Measurements from ENCODE around the gene ZNF296.
A peak's percentile ranks its signal among the peaks of the same experiment; 100 is the strongest.

ZNF296 gene

DNA sequence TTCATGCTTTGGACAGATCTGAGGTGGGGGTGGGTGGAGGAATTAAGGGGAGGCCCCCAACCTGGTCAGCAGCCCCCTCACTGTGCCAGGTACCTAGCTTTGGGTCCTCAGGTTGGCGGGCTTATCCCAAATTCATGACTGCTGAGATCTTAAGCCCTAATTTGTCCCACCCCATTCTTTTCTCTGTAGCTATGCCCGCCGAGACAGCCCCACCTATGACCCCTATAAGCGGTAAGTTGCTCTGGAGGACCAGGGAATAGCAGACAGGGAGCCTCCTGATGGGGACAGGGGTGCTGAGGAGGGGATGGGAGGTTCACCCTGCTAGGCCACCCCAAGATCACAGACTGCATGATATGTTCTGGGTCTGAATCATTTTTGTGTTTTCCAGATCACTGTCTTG is 14.3 kb downstream of the ZNF296 start:
- no peak for DNase-seq (ENCODE audit: low read depth in 2 of 3, low spot score in 1 of 3)

DNA sequence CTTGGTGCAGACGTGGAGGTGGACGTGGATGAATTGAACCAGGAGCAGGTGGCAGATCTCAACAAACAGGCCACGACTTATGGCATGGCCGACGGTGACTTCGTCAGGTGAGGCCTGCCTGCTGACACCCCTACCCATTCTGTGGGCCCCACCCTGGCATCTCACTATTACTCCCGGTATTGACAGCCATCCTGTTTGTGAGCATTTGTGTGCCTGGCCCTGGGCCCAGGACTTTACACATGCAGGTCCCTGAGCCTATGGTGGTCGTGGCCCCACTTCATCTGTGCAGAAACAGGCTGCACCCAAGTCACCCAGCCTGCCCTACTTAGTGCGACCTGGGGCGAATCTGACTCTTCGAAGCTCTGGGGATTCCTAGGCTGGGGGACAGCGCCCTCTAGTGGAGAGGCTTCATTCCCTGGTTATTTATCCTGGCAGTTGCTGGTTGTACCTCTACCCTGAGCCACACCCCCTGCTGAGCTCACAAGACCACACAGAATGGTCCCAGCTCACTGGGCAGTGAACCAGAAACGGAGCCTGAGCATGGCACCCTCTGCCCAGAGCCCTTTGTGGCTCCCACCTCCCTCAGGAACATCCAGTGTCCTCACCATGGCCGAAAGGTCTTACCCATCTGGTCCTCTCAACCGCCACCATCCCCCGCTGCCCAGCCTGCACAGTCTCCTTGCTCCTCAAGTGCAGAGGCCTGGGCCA is 16.9 kb downstream of the ZNF296 start:
- DNase-seq (ENCODE audit: low read depth in 2 of 3, low spot score in 1 of 3), result peak; percentile 65 to 91 (median 79)

GRCh38 chr19:45058622-45059159 is 17.6 kb downstream of the ZNF296 start:
- DNase-seq (ENCODE audit: low read depth in 2 of 3, low spot score in 1 of 3), result no peak

- no peak for DNase-seq (ENCODE audit: low read depth in 2 of 3, low spot score in 1 of 3)
Observed at GRCh38 chr19:45057444-45057843, 18.8 kb downstream of the ZNF296 start.

GRCh38 chr19:45056831-45057230 is 19.4 kb downstream of the ZNF296 start:
- DNase-seq (ENCODE audit: low read depth in 2 of 3, low spot score in 1 of 3), result no peak

DNA sequence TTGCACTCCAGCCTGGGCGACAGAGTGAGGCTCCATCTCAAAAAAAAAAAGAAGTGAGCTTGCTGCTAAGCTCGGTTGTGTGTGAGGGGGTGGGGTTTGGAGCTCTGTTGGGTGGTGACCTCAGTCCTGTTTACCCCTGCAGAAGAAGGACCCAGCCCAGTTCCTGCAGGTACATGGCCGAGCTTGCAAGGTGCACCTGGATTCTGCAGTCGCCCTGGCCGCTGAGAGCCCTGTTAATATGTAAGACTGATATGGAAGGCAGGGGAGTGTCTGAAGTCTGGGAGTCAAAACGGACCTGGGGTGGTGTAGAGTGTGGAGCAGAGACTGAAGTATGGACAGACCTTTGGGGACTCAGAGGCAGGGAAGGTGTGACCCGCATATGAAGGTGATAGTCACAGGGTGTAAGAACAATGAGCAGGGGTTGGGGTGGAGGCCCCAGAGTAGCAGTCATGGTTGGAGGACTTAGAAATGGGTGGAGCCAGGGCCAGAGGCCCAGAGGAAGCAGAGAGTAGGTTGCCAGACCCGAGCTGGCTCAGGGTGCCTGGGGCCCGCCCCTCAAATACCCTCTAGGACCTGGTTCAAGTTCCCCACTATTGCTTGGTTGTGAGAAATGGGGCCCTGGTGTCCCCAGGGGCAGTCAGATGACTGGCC is 24.2 kb downstream of the ZNF296 start:
- no peak for DNase-seq (ENCODE audit: low read depth in 2 of 3, low spot score in 1 of 3)

DNA sequence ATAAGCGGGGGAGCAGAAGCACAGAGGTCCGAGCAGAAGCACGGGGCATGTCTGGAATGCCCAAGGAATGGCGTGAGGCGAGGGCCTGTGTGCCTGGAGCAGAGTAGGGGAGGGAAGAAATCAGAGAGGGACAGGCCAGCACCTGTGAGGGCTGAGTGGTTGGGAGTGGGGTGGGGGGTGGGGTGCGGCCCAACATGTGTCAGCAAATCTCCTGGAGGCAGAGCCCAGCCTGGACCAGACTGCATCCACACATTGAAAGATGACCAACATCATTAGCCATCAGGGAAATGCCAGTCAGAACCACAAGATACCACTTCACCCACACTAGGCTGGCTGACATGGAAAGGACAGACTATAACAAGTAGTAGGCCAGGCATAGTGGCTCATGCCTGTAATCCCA is 26.2 kb downstream of the ZNF296 start:
- no peak for DNase-seq (ENCODE audit: low read depth in 2 of 3, low spot score in 1 of 3)

DNA sequence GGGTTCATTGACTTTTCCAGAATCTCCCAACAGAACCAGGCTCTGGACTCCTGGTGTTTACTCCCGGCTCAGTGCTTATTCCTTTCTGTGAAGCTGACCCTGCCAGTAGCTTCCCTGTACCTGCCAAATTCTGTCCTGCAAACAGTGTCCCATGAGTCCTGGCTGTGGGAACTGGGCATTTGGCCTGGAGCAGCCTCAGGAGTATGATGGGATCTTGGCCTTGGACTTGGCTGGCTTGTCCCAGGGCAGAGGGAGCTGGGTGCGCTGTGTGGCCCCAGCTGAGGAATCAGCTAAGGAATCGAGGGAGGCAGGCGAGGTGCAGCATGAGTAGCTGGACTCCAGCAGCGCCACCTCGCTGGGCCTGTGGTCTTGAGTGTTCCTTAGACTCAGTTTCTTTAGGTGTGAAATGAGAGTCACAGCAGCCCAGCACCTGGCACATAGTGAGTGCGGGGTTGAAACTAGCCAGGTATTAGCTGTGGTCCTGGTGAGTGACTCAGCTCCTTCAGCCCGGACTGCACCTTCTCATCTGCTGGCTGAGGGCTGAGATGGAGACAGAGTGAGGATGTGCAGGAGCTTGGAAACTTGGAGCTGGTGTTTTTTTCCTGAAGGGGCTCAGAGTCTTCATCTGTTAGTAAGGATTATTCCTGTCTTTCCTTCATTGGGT is 27.1 kb downstream of the ZNF296 start:
- DNase-seq (ENCODE audit: low read depth in 2 of 3, low spot score in 1 of 3), result no peak

DNA sequence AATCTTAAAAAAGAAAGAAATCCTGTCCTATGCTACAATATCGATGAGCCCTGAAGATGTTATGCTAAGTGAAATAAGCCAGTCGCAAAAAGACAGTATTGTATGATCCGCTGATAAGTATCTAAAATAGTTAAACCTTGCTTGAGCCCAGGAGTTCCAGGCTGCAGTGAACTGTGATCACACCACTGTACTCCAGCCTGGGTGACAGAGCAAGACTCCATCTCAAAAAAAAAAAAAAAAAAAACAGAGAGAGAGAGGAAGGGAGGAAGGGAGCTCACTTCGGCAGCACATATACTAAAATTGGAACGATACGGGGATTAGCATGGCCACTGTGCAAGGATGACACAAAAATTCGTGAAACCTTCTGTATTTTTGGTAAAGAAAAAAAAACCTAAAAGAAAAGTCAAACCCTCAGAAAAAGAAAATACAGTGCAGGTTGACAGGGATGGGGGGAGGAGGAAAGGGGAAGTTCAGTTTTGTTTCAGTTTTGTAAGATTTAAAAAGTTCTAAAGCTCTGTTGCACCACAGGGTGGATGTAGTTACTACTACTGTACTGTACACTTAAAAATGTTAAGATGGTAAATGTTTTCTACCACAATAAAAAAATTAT is 29.0 kb downstream of the ZNF296 start:
- DNase-seq (ENCODE audit: low read depth in 2 of 3, low spot score in 1 of 3), result no peak

GRCh38 chr19:45046355-45046754 is 29.9 kb downstream of the ZNF296 start:
- DNase-seq (ENCODE audit: low read depth in 2 of 3, low spot score in 1 of 3), result no peak

DNA sequence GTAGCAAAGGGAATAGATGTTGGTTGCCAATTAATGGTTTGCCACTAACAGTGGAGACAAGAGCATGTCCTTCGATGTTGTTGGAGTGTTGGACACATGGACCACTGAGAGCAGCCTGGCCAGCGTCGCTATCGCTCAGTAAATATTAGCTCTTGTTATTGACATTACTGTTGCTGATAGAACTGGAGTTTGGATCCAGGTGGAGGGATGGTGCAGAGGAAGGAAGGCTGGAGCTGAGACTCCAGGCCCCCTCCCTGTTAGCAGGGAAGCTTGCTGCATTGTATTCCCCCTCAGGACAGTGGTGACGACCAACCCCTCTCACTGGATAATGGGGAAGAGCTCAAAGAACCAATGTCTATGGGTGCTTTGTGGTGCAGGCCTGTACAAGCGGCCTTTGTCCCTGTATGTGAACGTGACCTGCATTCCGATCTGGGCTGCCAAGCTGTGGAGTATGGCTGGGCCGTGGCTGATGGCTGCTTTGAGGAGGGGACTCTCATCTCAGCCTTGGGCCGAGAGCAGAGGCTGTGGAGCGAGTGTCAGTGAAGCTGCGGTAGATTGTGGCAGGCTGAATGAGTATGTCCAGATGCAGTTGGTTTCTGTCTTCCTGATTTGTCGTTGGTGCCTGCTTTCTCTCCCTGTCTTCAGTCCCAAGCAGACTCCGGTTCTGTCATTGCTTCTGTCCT is 30.5 kb downstream of the ZNF296 start:
- no peak for DNase-seq (ENCODE audit: low read depth in 2 of 3, low spot score in 1 of 3)

GRCh38 chr19:45041125-45041524 is 35.2 kb downstream of the ZNF296 start:
- DNase-seq (ENCODE audit: low read depth in 2 of 3, low spot score in 1 of 3), result no peak

GRCh38 chr19:45040059-45040771 is 36.1 kb downstream of the ZNF296 start:
- DNase-seq (ENCODE audit: low read depth in 2 of 3, low spot score in 1 of 3), result no peak

DNA sequence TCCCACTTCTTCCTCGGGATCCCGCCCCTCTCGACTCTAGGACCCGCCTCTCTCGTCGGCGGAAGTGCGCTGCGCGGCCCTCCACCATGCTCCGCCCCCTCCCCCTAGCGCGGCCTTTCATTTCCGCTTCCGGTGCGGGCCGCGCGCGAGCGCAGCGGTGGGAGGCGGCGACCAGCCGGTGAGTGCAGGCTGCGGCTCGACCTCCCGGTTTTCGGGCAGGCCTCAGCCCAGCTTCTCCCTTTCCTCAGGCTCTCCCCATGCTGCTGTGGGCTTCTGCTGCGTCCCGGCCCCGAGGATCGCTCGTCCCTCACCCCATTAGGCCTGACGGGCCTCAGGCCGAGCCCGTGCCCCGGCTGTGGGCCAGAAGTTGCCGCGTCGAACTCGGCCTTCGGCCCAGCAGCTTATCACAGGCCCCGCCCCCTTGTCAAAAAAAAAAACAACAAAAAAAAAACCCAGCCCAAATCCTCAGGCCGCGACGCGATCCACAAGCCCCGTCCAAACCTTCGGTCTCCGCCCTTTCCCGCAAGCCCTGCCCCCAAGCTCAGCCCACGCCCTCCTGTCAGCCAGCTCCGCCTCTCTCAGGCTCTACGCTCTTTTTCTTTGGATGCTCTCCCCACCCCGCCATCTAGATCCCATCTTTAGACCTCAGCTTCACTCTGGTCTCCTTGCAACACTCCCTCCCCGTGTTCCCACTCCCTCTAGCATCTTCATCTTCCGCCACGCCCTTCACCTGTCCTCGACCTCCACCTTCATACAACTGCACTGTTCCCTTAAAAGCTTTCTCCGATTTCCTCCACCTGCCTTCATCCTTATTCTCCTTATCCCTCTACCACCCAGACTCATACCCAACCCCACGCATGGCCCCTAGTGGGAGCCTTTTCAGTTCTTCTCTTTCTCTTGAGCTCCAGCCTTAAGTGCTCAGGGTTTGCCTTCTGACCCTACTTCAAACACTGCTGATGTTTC is 37.1 kb downstream of the ZNF296 start, which contains the start of gene CLASRP:
TSS of gene CLASRP (plus strand) at position 115 of the 963 bp plus-strand sequence. CDS start 1,168 bp downstream, outside the sequence.
- peak; percentile 76 to 87 (median 85) for DNase-seq (ENCODE audit: low read depth in 2 of 3, low spot score in 1 of 3)

DNA sequence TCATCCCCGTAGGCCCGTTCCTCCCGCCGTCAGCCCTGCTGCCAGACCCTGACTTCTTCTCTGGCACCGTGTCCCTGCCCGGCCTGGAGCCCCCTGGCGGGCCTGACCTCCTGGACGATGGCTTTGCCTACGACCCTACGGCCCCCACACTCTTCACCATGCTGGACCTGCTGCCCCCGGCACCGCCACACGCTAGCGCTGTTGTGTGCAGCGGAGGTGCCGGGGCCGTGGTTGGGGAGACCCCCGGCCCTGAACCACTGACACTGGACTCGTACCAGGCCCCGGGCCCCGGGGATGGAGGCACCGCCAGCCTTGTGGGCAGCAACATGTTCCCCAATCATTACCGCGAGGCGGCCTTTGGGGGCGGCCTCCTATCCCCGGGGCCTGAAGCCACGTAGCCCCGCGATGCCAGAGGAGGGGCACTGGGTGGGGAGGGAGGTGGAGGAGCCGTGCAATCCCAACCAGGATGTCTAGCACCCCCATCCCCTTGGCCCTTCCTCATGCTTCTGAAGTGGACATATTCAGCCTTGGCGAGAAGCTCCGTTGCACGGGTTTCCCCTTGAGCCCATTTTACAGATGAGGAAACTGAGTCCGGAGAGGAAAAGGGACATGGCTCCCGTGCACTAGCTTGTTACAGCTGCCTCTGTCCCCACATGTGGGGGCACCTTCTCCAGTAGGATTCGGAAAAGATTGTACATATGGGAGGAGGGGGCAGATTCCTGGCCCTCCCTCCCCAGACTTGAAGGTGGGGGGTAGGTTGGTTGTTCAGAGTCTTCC is 38.7 kb downstream of the ZNF296 start:
- DNase-seq (ENCODE audit: low read depth in 2 of 3, low spot score in 1 of 3), result no peak

- DNase-seq (ENCODE audit: low read depth in 2 of 3, low spot score in 1 of 3), result no peak
Observed at GRCh38 chr19:45035755-45036154, 40.5 kb downstream of the ZNF296 start.

GRCh38 chr19:45032421-45032820 is 43.9 kb downstream of the ZNF296 start:
- no peak for DNase-seq (ENCODE audit: low read depth in 2 of 3, low spot score in 1 of 3)

GRCh38 chr19:45030825-45031224 is 45.5 kb downstream of the ZNF296 start:
- no peak for DNase-seq (ENCODE audit: low read depth in 2 of 3, low spot score in 1 of 3)
